Psoas muscle (tissue), 8 donors: ENCODE data around the gene SLC36A4. TPM values are rescaled to one million over a fixed set of nuclear protein-coding genes. Genes with fewer than 3 reads are reported as not detected.

Experiments used
- ATAC-seq, 4 donors: fragments of 200-7000 bp; cut with Tn5 transposase; one replicate each; pipeline ENCODE4 v1.9.1; 2020; ENCODE audit warnings: moderate library complexity in 3 of 4, mild to moderate bottlenecking in 2 of 4
- DNase-seq, 2 donors: peaks; one replicate each; pipeline ENCODE4 v3.0.0-alpha.2; 2020
- H3K27ac ChIP-seq: fragments of 200-600 bp; one replicate; pipeline ENCODE4 v1.8.0; 2022
- H3K27me3 ChIP-seq, 3 donors: fragments of 200-600 bp in 1 of 3; one replicate each; pipeline versions ENCODE4 v1.6.1 to v1.8.0; 2013 to 2022; ENCODE audit warnings: low read length in 2 of 3, mild to moderate bottlenecking in 2 of 3, moderate library complexity in 1 of 3; ENCODE audit not compliant: insufficient read depth in 3 of 3
- H3K36me3 ChIP-seq, 2 donors: fragments of 200-600 bp in 1 of 2; one replicate each; pipeline versions ENCODE4 v1.6.1 to v1.8.0; 2013 to 2022; ENCODE audit warnings: low read depth in 1 of 2, mild to moderate bottlenecking in 1 of 2, moderate library complexity in 1 of 2; ENCODE audit not compliant: insufficient read depth in 1 of 2
- H3K4me1 ChIP-seq: fragments of 200-600 bp; one replicate; pipeline ENCODE4 v1.8.0; 2022
- H3K4me3 ChIP-seq: fragments of 200-600 bp; one replicate; pipeline ENCODE4 v1.8.0; 2022; ENCODE audit warnings: mild to moderate bottlenecking
- H3K9me3 ChIP-seq: fragments of 200-600 bp; one replicate; pipeline ENCODE4 v1.8.0; 2022
- CTCF ChIP-seq: fragments of 200-600 bp; IDR thresholded peaks from one replicate; pipeline ENCODE4 v1.8.0; 2022; ENCODE audit warnings: antibody characterized with exemption
- WGBS, 3 donors: extraction: QIAGEN DNeasy Blood & Tissue Kit; methylation state at CpG; one replicate each; pipeline versions ENCODE4 v1.1.6 to v1.1.7; 2013; 5-methylcytosine and 5-hydroxymethylcytosine counted together
- intact Hi-C, 2 donors: fragments of 100-400 bp; cut with DNase I; formaldehyde crosslinking; loops; one replicate each; pipeline versions ENCODE4 v1.11.0 to v1.14.2; 2022
- polyA plus RNA-seq, 3 donors: library from polyadenylated mRNA; stranded (reverse); fragments of 200-250 nt; gene quantifications; one replicate each; pipeline ENCODE4 v1.2.3, GENCODE V29; 2013
- total RNA-seq, 4 donors: library from RNA; stranded (reverse); fragmentation: NEBNext Ultra II Directional in 2 of 4; extraction: Animal tissue kit (Norgen Biotek cat#: 25700) in 2 of 4; gene quantifications; one replicate each; pipeline versions ENCODE4 v1.2.1 to v1.2.4, GENCODE V29; 2021 to 2023
- donor health status: healthy with polysubstance abuse.
- donor health status: DM: no; HTN: no; CAD: no; lungs with moderate emphysema.
- donor health status: Bipolar disorder and iron deficiency.
- donor health status: healthy.
- donor health status: DM: yes; HTN: yes; CAD: no.
- donor health status: DM: no; HTN: no; CAD: no.
- donor health status: DM: no; HTN: no; CAD: no.
- donor health status: DM: yes; HTN: yes; CAD: no.

The SLC36A4 gene
- total and polyA plus RNA-seq, 7 donors, result 2.2 to 5.5 (median 3.0) TPM

- ATAC-seq (no peak), DNase-seq (no peak)
- Histone ChIP-seq H3K36me3 (no peaks in the 10 kb centered on the region), H3K4me3 (no peak overlapping the region), H3K27me3 (peaks cover 0 to 3% (median 0%) of the 10 kb centered on the region in 3 donors), H3K4me1 (no peaks in the 10 kb centered on the region), H3K9me3 (no peaks in the 10 kb centered on the region), H3K27ac (no peak overlapping the region)
- WGBS, 3 donors, result 74 to 78% (median 78%) methylated on average over 4 of the region's 4 CpGs
- intact Hi-C loops, result loop anchor here in 1 of 2 donors (10.0 kb wide), 1 partner anchor 277 kb away; no protein-coding TSS in a partner anchor
- TF ChIP-seq CTCF, result no peak
These were observed 23.7 kb upstream of the SLC36A4 start for GRCh38 chr11:93221539-93221938.

- H3K4me1 ChIP-seq, result no peaks in the 10 kb centered on the region
- H3K27me3 ChIP-seq, result peaks cover 0 to 3% (median 0%) of the 10 kb centered on the region in 3 donors
- H3K36me3 ChIP-seq, result no peaks in the 10 kb centered on the region
- no peak overlapping the region for H3K27ac ChIP-seq
- no peak for DNase-seq
- no peak overlapping the region for H3K4me3 ChIP-seq
- TF ChIP-seq CTCF, result no peak
- H3K9me3 ChIP-seq, result no peaks in the 10 kb centered on the region
- intact Hi-C loops, result loop anchor here in 1 of 2 donors (10.0 kb wide), 1 partner anchor 275 kb away; no protein-coding TSS in a partner anchor
- no peak for ATAC-seq
These were observed 22.3 kb upstream of the SLC36A4 start for GRCh38 chr11:93220078-93220477.

GRCh38 chr11:93219440-93219839 is 21.6 kb upstream of the SLC36A4 start:
- 57 to 61% (median 59%) methylated on average over 2 of the region's 2 CpGs for WGBS, 3 donors
- H3K36me3 ChIP-seq, result no peaks in the 10 kb centered on the region
- no peak for TF ChIP-seq CTCF
- no peak overlapping the region for H3K27ac ChIP-seq
- ATAC-seq (no peak), DNase-seq (no peak)
- H3K4me1 ChIP-seq, result no peaks in the 10 kb centered on the region
- H3K9me3 ChIP-seq, result no peaks in the 10 kb centered on the region
- intact Hi-C loops, result no loop called here
- no peak overlapping the region for H3K4me3 ChIP-seq
- peaks cover 0 to 3% (median 0%) of the 10 kb centered on the region in 3 donors for H3K27me3 ChIP-seq

- Histone ChIP-seq H3K27ac (no peak overlapping the region), H3K4me3 (no peak overlapping the region), H3K36me3 (no peaks in the 10 kb centered on the region), H3K4me1 (no peaks in the 10 kb centered on the region), H3K27me3 (peaks cover 0 to 2% (median 0%) of the 10 kb centered on the region in 3 donors), H3K9me3 (no peaks in the 10 kb centered on the region)
- ATAC-seq, result no peak
- TF ChIP-seq CTCF, result no peak
- no peak for DNase-seq
- intact Hi-C loops, result no loop called here
- 46 to 48% (median 48%) methylated on average over 5 of the region's 5 CpGs for WGBS, 3 donors
These were observed 18.8 kb upstream of the SLC36A4 start for GRCh38 chr11:93216511-93217101.

- H3K4me3 ChIP-seq, result no peak overlapping the region
- no peak for TF ChIP-seq CTCF
- H3K27me3 ChIP-seq, result peaks cover 0 to 3% (median 0%) of the 10 kb centered on the region in 3 donors
- no peaks in the 10 kb centered on the region for H3K9me3 ChIP-seq
- H3K27ac ChIP-seq, result no peak overlapping the region
- no peak for ATAC-seq
- no peaks in the 10 kb centered on the region for H3K36me3 ChIP-seq
- no peak for DNase-seq
- intact Hi-C loops, result no loop called here
- no peaks in the 10 kb centered on the region for H3K4me1 ChIP-seq
These were observed 15.8 kb upstream of the SLC36A4 start for GRCh38 chr11:93213622-93214021.
